Measurements from ENCODE around the gene CALD1.

CALD1 gene

GRCh38 chr7:134922720-134923704, 143.6 kb downstream of the CALD1 start:
- DNase-seq (ENCODE audit: low spot score), result no peak
- TF ChIP-seq CTCF (IDR thresholded peaks at IDR 0.05; ENCODE audit: extremely low read depth, missing control alignments), result no peak

GRCh38 chr7:134925766-134926165, 146.3 kb downstream of the CALD1 start:
- TF ChIP-seq CTCF (IDR thresholded peaks at IDR 0.05; ENCODE audit: extremely low read depth, missing control alignments), result no peak
- no peak for DNase-seq (ENCODE audit: low spot score)

- TF ChIP-seq CTCF (IDR thresholded peaks at IDR 0.05; ENCODE audit: extremely low read depth, missing control alignments), result no peak
- no peak for DNase-seq (ENCODE audit: low spot score)
Measured at GRCh38 chr7:134926396-134926795, 147.0 kb downstream of the CALD1 start.

- no peak for DNase-seq (ENCODE audit: low spot score)
- no peak for TF ChIP-seq CTCF (IDR thresholded peaks at IDR 0.05; ENCODE audit: extremely low read depth, missing control alignments)
Measured at GRCh38 chr7:134927076-134927475, 147.6 kb downstream of the CALD1 start.

- no peak for DNase-seq (ENCODE audit: low spot score)
- TF ChIP-seq CTCF (IDR thresholded peaks at IDR 0.05; ENCODE audit: extremely low read depth, missing control alignments), result no peak
Measured at GRCh38 chr7:134927723-134928122, 148.3 kb downstream of the CALD1 start.

- no peak for TF ChIP-seq CTCF (IDR thresholded peaks at IDR 0.05; ENCODE audit: extremely low read depth, missing control alignments)
Measured at GRCh38 chr7:134928554-134928953, 149.1 kb downstream of the CALD1 start.

GRCh38 chr7:134931487-134931886, 152.1 kb downstream of the CALD1 start:
- DNase-seq (ENCODE audit: low spot score), result no peak
- no peak for TF ChIP-seq CTCF (IDR thresholded peaks at IDR 0.05; ENCODE audit: extremely low read depth, missing control alignments)

More at GRCh38 chr7:134928554-134928953, 149.1 kb downstream of the CALD1 start:
- no peak for DNase-seq (ENCODE audit: low spot score)

Measured in GM20000 (cell line).